Activated naive CD8-positive, alpha-beta T cell (primary cell): ENCODE results near the gene GBGT1.
A peak's percentile ranks its signal among the peaks of the same experiment; 100 is the strongest.

Experiments
- H3K27ac Mint-ChIP-seq: one replicate; pipeline ENCODE4 v1.8.0; 2021; ENCODE audit warnings: mixed read lengths
- H3K27me3 Mint-ChIP-seq: one replicate; pipeline ENCODE4 v1.8.0; 2021; ENCODE audit warnings: mixed read lengths
- H3K36me3 Mint-ChIP-seq: one replicate; pipeline ENCODE4 v1.8.0; 2021; ENCODE audit warnings: mixed read lengths
- H3K4me1 Mint-ChIP-seq: one replicate; pipeline ENCODE4 v1.8.0; 2021; ENCODE audit warnings: low read depth, mixed read lengths
- H3K4me3 Mint-ChIP-seq: one replicate; pipeline ENCODE4 v1.8.0; 2021; ENCODE audit warnings: mild to moderate bottlenecking, mixed read lengths
- H3K9me3 Mint-ChIP-seq: one replicate; pipeline ENCODE4 v1.8.0; 2021; ENCODE audit warnings: low read depth, mixed read lengths

Gene GBGT1

GRCh38 chr9:133103183-133103986, 60.3 kb downstream of the GBGT1 start:
- Mint-ChIP-seq H3K4me1 (no peaks in the 10 kb centered on the region), H3K9me3 (no peaks in the 10 kb centered on the region), H3K27me3 (no peaks in the 10 kb centered on the region), H3K27ac (peak overlapping the region; percentile 64), H3K4me3 (no peak overlapping the region), H3K36me3 (peaks cover 11% of the 10 kb centered on the region)
